Astrocyte of the spinal cord (primary cell): ENCODE data around the gene ACAD9.
"Not testable (repeated sequence)": the region's sequence is repeated elsewhere in the genome, so short reads cannot be mapped to it uniquely, and the experiment has no call there.

Experiments used
- DNase-seq: peaks from one replicate; pipeline ENCODE4 v3.0.0; 2011; ENCODE audit warnings: low read depth, low spot score
- H3K4me3 ChIP-seq: 2 replicates; pipeline ENCODE4 v1.5.1; 2011; ENCODE audit warnings: low read depth, mild to moderate bottlenecking, low read length, moderate library complexity
- in situ Hi-C: cut with HindIII; loops from 2 replicates; pipeline ENCODE4 v1.10.0; 2017; ENCODE audit warnings: low sequenced_read_pairs
- TF ChIP-seq, protein P1 (sequence below): IDR thresholded peaks from 2 replicates; pipeline ENCODE4 v1.5.1; 2012; ENCODE audit warnings: low read depth, mild to moderate bottlenecking, low read length, inconsistent platforms

The ACAD9 gene

DNA sequence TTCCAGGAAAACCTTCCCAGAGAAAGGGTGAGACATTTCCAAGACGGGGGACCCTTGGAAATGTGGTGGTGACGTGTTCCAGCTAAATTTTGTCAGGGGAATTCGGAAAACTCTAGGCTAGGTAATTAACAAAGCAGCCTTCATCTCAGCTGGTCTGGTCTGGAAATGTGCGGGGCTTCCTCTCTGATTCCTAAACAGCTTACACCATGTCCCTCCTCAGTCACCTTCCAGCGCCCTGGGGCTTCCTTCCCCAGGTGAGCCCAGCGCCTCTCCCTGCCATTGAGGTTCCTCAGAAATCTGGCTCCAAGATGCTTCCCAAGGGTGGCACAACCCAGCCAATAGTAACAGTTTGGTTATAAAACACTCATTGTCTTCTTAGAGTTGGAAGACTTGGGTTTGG, 571 bp downstream of the ACAD9 start:
- in situ Hi-C loops = no loop called here
- H3K4me3 ChIP-seq = peak overlapping the region; percentile 82
- TF ChIP-seq, protein P1, sequence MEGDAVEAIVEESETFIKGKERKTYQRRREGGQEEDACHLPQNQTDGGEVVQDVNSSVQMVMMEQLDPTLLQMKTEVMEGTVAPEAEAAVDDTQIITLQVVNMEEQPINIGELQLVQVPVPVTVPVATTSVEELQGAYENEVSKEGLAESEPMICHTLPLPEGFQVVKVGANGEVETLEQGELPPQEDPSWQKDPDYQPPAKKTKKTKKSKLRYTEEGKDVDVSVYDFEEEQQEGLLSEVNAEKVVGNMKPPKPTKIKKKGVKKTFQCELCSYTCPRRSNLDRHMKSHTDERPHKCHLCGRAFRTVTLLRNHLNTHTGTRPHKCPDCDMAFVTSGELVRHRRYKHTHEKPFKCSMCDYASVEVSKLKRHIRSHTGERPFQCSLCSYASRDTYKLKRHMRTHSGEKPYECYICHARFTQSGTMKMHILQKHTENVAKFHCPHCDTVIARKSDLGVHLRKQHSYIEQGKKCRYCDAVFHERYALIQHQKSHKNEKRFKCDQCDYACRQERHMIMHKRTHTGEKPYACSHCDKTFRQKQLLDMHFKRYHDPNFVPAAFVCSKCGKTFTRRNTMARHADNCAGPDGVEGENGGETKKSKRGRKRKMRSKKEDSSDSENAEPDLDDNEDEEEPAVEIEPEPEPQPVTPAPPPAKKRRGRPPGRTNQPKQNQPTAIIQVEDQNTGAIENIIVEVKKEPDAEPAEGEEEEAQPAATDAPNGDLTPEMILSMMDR = no peak
- DNase-seq = peak; percentile 7

DNA sequence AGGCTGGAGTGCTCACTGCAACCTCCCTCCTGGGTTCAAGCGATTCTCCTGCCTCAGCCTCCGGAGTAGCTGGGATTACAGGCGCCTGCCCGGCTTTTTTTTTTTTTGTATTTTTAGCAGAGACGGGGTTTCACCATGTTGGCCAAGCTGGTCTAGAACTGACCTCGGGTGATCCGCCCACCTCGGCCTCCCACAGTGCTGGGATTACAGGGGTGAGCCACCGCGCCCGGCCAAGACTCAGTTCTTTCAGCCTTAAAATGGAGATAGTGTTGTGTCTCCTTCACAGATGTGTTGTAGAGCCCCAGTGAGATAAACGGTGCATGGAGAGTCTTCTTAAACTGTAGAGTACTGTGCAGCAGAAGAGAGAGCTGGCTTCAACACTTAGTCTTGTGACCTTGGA, 1.0 kb downstream of the ACAD9 start:
- DNase-seq, in situ Hi-C loops: not testable (repeated sequence)
- H3K4me3 ChIP-seq = peak overlapping the region; percentile 82

DNA sequence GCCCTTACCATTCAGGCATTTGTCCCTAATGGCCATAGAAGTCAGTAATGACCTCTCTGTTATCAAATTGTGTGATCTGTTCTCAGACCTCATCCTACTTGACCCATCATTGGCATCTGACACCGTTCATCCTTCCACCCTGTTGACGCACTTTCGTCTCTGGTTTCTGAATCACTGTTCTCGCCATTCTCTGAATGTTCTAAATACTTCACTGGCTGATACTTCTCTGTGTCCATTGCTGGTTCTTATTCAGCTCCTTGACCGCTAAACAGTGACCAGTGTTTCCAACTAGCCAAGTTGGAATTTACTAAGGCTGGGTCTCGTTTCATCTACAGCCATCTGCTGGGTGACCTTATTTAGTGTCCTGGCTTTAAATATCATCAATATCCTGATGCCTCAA, 2.2 kb downstream of the ACAD9 start:
- in situ Hi-C loops = no loop called here
- TF ChIP-seq, protein P1 = no peak
- no peak for DNase-seq

DNA sequence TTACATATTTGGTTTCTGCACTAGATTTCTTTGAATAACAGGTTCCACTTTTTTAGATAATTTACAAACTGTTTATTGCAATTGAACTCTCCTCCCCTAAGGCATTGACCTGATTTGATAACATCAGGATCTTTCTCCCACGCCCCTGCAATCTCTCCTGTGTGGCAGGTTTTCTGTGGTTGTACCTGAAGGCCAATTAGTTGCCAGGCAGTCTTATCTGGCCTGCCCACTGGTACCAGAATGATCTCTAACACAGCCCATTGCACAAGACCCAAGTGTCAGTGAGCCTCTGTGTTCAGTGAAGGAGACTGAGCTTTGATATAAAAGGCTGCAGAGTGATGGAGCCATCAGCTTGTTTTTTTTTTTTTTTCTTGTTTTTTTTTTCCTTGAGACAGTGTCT, 3.3 kb downstream of the ACAD9 start:
- no peak overlapping the region for H3K4me3 ChIP-seq
- TF ChIP-seq, protein P1 = no peak
- DNase-seq = no peak
- in situ Hi-C loops = no loop called here

More for the DNA sequence above, 2.2 kb downstream of the ACAD9 start:
- H3K4me3 ChIP-seq = no peak overlapping the region

DNA sequence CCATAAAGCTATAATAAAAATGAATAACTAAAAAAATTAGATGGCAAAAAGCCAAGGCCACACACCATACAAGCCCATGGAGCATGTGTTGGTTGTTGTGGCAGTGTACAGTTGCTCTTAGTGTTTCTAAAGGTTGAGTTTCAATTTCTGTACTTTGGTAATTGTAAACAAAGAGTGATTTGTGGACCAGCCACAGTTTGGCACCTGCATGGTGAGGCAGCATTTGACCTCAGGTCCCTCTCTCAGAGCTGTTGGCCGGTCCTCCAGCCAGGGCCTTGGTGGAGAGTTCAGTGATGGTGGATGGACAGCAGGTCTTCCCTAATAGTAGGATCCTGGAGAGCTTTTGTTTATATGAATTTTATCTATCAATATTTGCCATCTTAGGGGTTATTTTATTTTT, 5.6 kb downstream of the ACAD9 start:
- H3K4me3 ChIP-seq = no peak overlapping the region
- in situ Hi-C loops = no loop called here
- TF ChIP-seq, protein P1 = no peak
- no peak for DNase-seq

DNA sequence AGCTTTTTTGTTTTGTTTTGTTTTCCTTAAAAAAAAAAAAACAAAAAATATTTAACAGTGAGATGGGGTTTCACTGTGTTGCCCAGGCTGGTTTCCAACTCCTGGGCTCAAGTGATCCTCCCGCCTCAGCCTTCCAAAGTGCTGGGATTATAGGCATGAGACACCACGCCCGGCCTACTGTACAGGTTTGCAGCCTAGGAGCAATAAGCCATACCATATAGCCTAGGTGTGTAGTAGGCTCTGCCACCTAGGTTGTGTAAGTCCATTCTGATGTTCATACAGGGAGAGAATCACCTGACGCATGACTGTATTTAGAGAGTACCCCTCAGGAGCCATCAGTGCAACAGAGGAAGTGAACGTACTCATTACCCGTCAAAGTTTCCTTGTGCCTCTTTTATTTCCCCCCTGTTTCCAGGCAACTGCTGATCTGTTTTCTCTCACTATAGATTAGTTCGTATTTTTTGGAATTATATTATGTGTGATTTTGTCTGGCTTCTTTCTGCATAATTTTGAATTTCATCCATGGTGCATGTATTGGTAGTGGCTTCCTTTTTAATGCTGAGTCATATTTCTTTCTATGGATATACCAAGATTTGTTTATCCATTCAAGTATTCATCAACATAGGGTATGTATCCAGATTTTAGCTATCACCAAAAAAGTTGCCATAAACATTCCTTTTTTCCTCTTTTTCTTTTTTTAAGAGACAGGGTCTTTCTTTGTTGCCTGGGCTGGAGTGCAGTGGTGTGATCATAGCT, 9.9 kb downstream of the ACAD9 start:
- DNase-seq = no peak
- H3K4me3 ChIP-seq = no peak overlapping the region
- in situ Hi-C loops = no loop called here
- TF ChIP-seq, protein P1 = no peak

DNA sequence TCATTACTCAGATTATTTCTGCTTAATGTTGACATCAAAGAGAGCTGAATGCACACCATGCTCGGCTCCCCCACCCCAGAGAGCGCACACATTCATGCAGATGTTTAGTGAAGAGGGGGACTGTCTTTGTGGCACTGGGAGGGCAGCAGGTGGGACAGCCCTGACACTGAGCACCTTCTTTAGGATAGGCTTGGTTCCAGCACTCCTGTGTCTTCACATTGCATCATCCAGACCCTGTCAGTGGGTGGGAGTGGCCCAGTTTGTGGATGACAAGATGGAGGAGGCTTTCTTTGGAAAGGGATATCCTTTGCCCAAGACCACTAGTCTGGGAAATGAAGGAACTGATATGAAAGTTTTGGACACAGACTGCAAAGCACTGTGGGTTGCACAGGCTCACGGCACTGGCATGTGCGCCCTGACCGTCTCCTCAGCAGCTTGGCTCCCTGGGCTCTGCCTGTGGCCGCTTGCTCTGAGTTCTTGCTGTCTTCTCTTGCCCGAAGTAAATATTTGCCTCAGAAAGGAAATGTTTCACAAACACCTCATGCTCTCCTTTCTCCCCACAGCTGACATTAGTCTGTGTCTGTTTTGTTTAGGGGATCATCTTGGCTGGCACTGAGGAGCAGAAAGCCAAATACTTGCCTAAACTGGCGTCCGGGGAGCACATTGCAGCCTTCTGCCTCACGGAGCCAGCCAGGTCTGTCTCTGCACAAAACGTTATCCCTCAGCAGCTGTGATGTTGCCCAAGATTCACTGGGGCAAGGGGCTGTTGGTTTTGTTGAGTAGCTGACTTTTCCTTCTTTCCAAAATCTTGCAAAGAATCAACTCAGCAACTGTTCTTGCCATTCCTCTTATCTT, 16.6 kb downstream of the ACAD9 start:
- DNase-seq = no peak
- no peak overlapping the region for H3K4me3 ChIP-seq
- TF ChIP-seq, protein P1 = no peak
- in situ Hi-C loops = no loop called here
